ENCODE measurements around the gene BCAP31. TPM values are rescaled to one million over a fixed set of nuclear protein-coding genes. Genes with fewer than 3 reads are reported as not detected.
A peak's percentile ranks its signal among the peaks of the same experiment; 100 is the strongest.

The BCAP31 gene
- total RNA-seq, 4 donors from 2014 or later, result 99.2 to 180 (median 142) TPM

DNA sequence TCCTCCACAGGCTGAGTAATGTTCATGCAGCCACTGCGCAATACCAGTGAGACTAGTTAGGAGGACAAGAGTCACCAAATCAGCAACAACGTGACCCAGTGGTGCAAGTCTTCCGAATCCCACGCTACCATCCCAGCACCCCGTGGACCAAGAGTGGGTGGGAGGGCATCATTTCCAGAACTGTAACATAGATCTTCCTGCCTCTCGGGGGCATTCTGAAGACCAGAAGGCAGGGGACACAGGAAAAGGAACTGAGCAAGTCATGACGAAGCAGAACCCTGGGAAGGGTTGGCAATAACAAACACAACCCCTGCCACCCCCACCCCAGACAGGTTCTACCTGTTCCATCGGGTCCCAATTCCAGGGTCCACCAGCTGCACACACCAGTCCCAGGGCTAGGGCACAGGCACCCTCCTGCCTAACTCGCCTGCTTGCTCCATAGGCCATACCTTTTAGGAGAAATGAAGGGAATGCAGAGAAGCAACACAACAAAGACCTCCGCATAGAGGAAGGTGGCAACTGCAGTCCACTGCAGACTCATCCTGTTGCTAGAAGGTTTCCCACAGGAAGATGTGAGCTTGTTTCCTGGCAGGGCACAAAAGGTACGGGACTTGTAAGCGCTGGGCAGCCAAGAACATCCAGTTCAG lies 1.4 kb downstream of the BCAP31 start:
- Histone ChIP-seq H3K27me3 (no peaks in the 10 kb centered on the region), H3K27ac (peak overlapping the region; percentile 93 to 96 (median 94)), H3K4me1 (peaks cover 29 to 74% (median 31%) of the 10 kb centered on the region in 3 donors), H3K36me3 (peaks cover 0 to 33% (median 0%) of the 10 kb centered on the region in 3 donors), H3K9me3 (no peaks in the 10 kb centered on the region), H3K4me3 (peak overlapping the region; percentile 68 to 80 (median 74))
- WGBS, 2 donors, result 18 to 41% methylated on average over 7 to 9 of the region's 12 CpGs
- TF ChIP-seq POLR2A (IDR thresholded peaks at IDR 0.05), result no peak
- TF ChIP-seq, protein P1, sequence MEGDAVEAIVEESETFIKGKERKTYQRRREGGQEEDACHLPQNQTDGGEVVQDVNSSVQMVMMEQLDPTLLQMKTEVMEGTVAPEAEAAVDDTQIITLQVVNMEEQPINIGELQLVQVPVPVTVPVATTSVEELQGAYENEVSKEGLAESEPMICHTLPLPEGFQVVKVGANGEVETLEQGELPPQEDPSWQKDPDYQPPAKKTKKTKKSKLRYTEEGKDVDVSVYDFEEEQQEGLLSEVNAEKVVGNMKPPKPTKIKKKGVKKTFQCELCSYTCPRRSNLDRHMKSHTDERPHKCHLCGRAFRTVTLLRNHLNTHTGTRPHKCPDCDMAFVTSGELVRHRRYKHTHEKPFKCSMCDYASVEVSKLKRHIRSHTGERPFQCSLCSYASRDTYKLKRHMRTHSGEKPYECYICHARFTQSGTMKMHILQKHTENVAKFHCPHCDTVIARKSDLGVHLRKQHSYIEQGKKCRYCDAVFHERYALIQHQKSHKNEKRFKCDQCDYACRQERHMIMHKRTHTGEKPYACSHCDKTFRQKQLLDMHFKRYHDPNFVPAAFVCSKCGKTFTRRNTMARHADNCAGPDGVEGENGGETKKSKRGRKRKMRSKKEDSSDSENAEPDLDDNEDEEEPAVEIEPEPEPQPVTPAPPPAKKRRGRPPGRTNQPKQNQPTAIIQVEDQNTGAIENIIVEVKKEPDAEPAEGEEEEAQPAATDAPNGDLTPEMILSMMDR (IDR thresholded peaks at IDR 0.05), result no peak
- intact Hi-C loops (cut with DNase I), result no loop called here
- no peak for DNase-seq

DNA sequence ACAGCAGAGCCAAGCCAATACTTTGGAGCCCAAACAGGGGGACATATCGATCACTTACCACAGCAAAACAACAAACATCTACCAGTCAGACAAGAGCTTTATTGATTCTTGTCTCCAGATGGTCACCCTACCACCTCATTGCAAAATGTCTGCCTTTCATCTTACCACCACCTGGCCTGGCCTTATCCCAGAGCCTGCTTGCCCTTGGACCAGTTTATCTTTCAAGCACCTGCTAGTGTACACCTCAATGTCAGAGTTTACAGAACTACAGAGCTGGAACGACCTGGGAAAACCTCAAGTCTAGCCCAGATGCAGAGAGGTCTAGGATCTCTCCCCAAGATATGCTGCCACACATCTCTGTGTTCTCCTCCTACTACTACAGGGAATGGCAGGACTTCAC lies 4.5 kb downstream of the BCAP31 start:
- Histone ChIP-seq H3K27me3 (no peaks in the 10 kb centered on the region), H3K4me1 (peaks cover 0 to 43% (median 6%) of the 10 kb centered on the region in 3 donors), H3K27ac (peak overlapping the region in 1 of 4 donors; percentile 28), H3K9me3 (no peaks in the 10 kb centered on the region), H3K4me3 (no peak overlapping the region), H3K36me3 (peaks cover 0 to 64% (median 0%) of the 10 kb centered on the region in 3 donors)
- 55 to 67% methylated on average over 1 to 2 of the region's 2 CpGs for whole genome bisulfite sequencing, 2 donors
- DNase-seq, result no peak
- no peak for TF ChIP-seq POLR2A (IDR thresholded peaks at IDR 0.05)
- TF ChIP-seq, protein P1 (IDR thresholded peaks at IDR 0.05), result no peak
- intact Hi-C loops (cut with DNase I), result no loop called here

DNA sequence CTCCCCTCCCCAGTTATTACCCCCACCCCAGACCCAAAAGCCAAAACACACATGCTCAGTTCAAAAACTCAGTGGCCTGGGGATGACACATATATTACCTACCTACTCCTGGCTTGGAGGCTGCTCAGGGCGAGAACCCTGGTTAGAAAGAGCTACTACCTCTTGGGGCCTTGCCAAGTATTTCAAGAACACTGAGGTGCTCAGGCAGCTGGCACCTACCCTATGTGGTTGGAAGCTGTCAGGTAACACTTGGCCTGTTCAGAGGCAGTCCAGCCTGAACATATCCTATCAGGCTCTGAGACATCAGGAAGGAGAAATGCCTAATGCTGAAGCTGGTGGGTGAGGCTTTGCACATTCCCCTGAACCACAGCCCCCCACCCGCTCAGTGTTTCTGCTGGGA lies 4.9 kb downstream of the BCAP31 start:
- Histone ChIP-seq H3K36me3 (peaks cover 0 to 68% (median 0%) of the 10 kb centered on the region in 3 donors), H3K9me3 (no peaks in the 10 kb centered on the region), H3K27me3 (no peaks in the 10 kb centered on the region), H3K4me3 (no peak overlapping the region), H3K4me1 (peaks cover 0 to 42% (median 6%) of the 10 kb centered on the region in 3 donors), H3K27ac (peak overlapping the region in 1 of 4 donors; percentile 28)
- TF ChIP-seq, protein P1 (IDR thresholded peaks at IDR 0.05), result no peak
- TF ChIP-seq POLR2A (IDR thresholded peaks at IDR 0.05), result no peak
- intact Hi-C loops (cut with DNase I), result no loop called here
- 55% methylated on average over 2 of the region's 2 CpGs; no CpG with 5 or more reads in 1 of the 2 donors for WGBS, 2 donors
- DNase-seq, result no peak

DNA sequence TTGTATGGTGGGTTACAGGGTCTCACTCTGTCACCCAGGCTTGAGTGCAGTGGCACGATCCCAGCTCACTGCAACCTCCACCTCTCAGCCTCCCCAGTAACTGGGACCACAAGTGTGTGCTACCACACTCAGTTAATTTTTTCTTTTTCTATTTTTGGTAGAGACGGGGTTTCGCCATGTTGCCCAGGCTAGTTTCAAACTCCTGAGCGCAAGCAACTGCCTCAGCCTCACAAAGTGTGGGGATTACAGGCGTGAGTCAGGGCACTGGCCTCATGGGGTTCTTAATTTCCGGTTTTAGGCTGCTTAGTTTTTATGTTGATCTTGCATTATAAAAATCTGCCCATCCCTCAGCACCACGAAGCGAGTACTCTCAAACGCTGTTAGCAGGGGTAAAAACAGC lies 6.7 kb downstream of the BCAP31 start:
- no peak for TF ChIP-seq POLR2A (IDR thresholded peaks at IDR 0.05)
- TF ChIP-seq, protein P1 (IDR thresholded peaks at IDR 0.05), result no peak
- no peak overlapping the region for H3K27ac ChIP-seq

DNA sequence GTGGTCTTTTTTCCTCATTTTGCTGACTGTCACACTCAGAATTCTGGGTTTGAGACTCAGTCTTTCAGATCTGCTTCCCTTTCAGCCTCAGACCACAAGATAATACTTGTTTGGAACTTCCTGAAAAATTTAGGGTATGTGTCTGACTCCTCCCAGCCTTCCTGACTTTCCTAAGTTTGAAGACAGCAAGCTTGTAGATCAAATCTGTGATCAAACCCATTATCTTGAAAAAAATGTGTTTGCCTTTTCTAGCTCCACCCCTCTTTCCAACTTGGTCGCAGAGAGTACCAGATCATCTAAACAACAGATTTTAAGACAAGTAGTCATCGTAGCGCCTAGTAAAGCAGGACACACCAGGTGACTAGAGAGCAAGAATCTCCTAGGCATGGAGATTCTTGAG lies 9.9 kb downstream of the BCAP31 start:
- WGBS, 2 donors, result 68 to 86% methylated on average over 3 of the region's 3 CpGs
- intact Hi-C loops (cut with DNase I), result no loop called here
- Histone ChIP-seq H3K27me3 (no peaks in the 10 kb centered on the region), H3K36me3 (peaks cover 0 to 97% (median 0%) of the 10 kb centered on the region in 3 donors), H3K9me3 (no peaks in the 10 kb centered on the region), H3K4me3 (no peak overlapping the region), H3K27ac (no peak overlapping the region), H3K4me1 (peaks cover 0 to 11% (median 0%) of the 10 kb centered on the region in 3 donors)
- TF ChIP-seq POLR2A (IDR thresholded peaks at IDR 0.05), result no peak
- TF ChIP-seq, protein P1 (IDR thresholded peaks at IDR 0.05), result no peak
- no peak for DNase-seq

More for the DNA sequence above, 6.7 kb downstream of the BCAP31 start:
- H3K36me3 ChIP-seq, result peaks cover 0 to 85% (median 0%) of the 10 kb centered on the region in 3 donors
- no peak for DNase-seq
- peaks cover 0 to 34% (median 0%) of the 10 kb centered on the region in 3 donors for H3K4me1 ChIP-seq
- H3K4me3 ChIP-seq, result no peak overlapping the region
- no peaks in the 10 kb centered on the region for H3K9me3 ChIP-seq
- H3K27me3 ChIP-seq, result no peaks in the 10 kb centered on the region
- 92 to 95% methylated on average over 7 to 8 of the region's 9 CpGs for WGBS, 2 donors
- intact Hi-C loops (cut with DNase I), result no loop called here
